ENCODE data around the gene PLA2G2F.
"Not testable (repeated sequence)": the region's sequence is repeated elsewhere in the genome, so short reads cannot be mapped to it uniquely, and the experiment has no call there.

PLA2G2F gene

GRCh38 chr1:20115479-20115878, 23.6 kb upstream of the PLA2G2F start:
- DNase-seq = no peak

DNA sequence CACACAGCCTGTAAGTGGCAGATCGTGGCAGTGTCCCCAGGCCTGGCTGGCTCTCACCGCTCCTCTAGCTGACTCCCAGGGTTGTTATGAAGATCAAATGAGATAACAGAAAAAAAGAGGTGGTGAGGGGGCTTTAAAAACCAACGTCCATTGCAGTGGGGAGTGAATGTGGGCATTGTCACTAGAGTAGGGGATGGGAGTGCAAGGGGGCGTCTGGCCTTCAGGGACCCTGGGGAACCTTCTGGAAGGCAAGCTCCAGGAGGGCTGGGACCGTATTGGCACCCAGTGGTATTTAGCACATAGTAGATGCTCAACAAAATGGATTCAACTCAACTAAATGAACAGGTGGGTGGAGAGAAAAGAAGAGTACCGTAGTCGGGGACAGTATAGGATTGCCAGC, 23.2 kb upstream of the PLA2G2F start:
- no peak for DNase-seq

GRCh38 chr1:20117236-20117635, 21.9 kb upstream of the PLA2G2F start:
- no peak for DNase-seq

DNA sequence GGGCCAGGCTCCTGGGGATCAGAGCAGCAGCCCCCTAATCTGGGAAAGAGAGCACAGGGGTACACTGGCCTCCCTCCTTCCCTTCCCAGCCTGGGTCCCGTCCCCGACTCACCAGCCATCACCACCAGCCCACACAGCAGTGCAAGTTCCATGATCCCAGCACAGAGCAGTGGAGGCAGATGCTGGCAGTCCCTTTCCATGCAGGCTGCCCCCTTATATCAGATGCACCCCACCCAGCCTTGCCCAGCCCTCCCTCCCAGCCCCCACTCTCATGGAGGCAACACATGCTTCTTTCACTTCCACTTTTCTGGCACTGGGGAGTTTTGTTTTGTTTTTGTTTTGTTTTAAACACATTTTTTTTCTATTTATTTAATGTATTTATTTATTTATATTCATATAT, 19.8 kb upstream of the PLA2G2F start, which contains the start of gene PLA2G2D:
TSS of gene PLA2G2D (minus strand) at position 190 of the 400 bp plus-strand sequence. CDS start at position 152, 38 bp downstream.
- no peak for DNase-seq

- no peak for DNase-seq
These were observed 18.3 kb upstream of the PLA2G2F start for GRCh38 chr1:20120796-20121195.

GRCh38 chr1:20123722-20124455, 15.2 kb upstream of the PLA2G2F start:
- DNase-seq = no peak

- DNase-seq = no peak
These were observed 14.6 kb upstream of the PLA2G2F start for GRCh38 chr1:20124456-20125057.

DNA sequence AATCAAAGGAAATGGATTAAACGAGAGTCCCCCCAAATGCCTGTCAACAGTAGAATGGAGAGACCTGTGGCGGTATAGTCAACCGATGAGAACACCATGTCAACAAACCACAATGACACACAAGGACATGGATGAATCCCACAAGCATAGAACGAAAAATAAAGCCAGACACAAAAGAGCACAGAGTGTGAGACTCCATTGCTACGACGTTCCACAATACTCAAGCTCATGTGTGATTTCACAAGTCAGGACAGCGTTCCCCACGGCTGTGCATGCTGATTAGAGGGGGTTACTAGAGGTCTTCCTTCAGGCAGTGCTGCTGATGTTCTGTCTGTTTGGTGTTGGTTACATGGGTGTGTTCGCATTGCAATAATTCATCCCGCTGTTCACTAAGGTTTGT, 14.0 kb upstream of the PLA2G2F start:
- no peak for DNase-seq

DNA sequence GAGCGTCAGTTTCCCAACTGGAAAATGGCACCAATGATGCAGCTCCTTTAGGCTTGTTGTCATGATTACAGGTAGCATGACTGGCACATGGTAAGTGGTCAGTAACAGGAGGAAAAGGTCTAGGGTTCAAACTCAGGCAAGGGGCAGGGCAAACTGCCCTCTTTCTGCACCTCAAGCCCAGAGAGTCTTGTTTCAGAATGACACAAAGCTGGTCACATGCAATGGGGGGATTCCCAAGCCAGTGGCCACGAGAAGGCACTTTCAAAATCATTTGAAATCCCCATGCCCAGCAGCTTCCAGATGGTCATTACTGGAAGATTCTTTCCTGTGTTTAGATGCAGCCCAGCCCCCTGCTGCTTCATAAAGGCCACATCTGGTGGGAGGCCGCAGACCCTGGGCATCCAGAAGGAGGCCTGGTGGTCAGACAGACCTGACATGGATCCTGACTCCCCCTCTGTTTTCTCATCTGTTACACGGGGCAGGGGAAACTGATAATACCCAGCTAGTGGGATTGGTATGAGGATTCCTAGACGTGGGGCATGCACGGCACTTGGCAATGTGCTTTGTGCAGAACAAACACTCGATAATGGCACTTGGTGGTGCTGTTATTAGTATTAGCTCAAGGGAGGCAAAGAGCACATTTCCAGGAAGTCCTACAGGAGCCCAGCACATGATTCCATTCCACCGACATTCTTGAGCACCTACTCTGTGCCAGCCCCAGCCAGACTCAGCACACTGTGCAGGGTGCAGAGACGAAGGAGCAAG, 12.9 kb upstream of the PLA2G2F start:
- DNase-seq = no peak

- no peak for DNase-seq
These were observed 12.2 kb upstream of the PLA2G2F start for GRCh38 chr1:20126806-20127440.

GRCh38 chr1:20130518-20130917, 8.6 kb upstream of the PLA2G2F start:
- DNase-seq = not testable (repeated sequence)

DNA sequence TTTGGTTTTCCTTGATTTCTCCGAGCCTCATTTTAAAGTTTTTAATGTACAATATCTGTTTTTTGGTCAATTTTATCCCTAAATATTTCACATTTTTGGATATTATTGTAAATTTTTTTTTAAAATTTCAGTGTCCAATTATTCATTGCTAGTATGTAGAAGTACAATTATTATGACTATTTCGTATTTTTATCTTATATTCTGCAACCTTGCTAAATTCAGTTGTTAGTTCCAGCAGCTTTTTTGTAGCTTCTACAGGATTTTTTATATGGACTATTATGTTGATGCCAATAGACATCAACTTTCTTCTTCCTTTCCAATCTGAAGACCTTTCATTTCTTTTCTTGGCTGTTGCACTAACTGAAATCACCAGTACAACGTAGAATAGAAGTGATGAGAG, 4.1 kb upstream of the PLA2G2F start:
- no peak for DNase-seq

- DNase-seq = no peak
These were observed 2.9 kb upstream of the PLA2G2F start for GRCh38 chr1:20136249-20136648.

DNA sequence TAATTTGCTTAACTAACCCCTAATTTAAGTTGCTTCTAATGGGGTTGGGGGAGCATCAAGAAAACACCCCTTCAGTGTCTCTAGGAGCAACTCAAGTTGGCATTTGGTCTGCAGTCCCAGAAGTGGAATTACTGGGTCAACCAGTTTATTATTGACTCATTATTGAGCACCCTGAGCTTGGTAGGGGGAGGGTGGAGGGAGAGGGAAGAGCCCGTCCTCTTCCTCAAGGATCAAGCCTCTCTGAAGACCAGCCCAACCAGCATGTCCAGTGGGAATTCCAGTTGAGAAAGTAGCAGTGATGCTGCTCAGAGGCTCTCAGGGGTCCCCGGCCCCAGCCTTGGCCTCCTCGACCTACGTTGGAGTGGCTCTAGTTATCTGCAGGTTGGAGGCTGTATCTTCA, 2.1 kb upstream of the PLA2G2F start:
- no peak for DNase-seq

- no peak for DNase-seq
These were observed 1.5 kb upstream of the PLA2G2F start for GRCh38 chr1:20137604-20138003.

DNA sequence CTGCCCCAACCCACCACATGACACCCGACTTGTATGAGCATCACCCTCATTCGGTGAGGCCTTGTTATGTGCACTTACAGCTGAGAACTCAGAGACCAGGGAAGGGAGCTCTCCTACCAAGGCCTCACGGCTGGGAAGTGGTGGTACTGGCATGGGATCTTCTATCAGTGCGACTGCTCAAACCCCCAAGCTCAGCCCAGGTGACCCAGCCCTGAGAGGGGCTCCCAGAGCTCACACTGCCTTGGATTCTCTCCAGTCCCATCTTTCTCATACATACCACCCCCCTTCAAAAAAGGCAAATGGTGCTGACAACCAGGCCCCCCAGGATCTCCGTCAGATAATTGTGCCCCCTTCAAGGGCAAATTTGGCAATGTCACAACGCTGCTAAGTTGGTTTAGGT, 777 bp upstream of the PLA2G2F start:
- DNase-seq = no peak

- DNase-seq = no peak
These were observed 871 bp downstream of the PLA2G2F start for GRCh38 chr1:20139776-20140612.

- DNase-seq = no peak
These were observed 1.9 kb downstream of the PLA2G2F start for GRCh38 chr1:20141001-20141400.

GRCh38 chr1:20141466-20141865, 2.3 kb downstream of the PLA2G2F start:
- no peak for DNase-seq

- no peak for DNase-seq
These were observed 3.0 kb downstream of the PLA2G2F start for GRCh38 chr1:20142001-20142710.

- no peak for DNase-seq
These were observed 4.2 kb downstream of the PLA2G2F start for GRCh38 chr1:20143318-20143717.
